SH-SY5Y (cell line): ENCODE results near the gene ADRA2C.

Source experiments
- GATA2 ChIP-seq: IDR thresholded peaks from 2 replicates; pipeline ENCODE4 v1.6.1; 2011; ENCODE audit warnings: mild to moderate bottlenecking, low read depth, low read length
- GATA3 ChIP-seq: IDR thresholded peaks from 2 replicates; pipeline ENCODE4 v1.6.1; 2011; ENCODE audit warnings: low read depth, mild to moderate bottlenecking, low read length, moderate library complexity

- no peak for TF ChIP-seq GATA2
- TF ChIP-seq GATA3 = no peak
Measured at GRCh38 chr4:3777669-3778068, 11.5 kb downstream of the ADRA2C start.
